Keratinocyte (primary cell): Measurements from ENCODE around the gene CKAP4.

ENCODE experiments used
- CTCF ChIP-seq, 3 experiments: IDR thresholded peaks in 1 of 3; conservative IDR thresholded peaks in 1 of 3; optimal IDR thresholded peaks in 1 of 3; 2 replicates in 2 of 3; 3 replicates in 1 of 3; pipeline versions ENCODE3 to v1.5.1; 2011; ENCODE audit warnings: low read length in 3 of 3, mild to moderate bottlenecking in 3 of 3, moderate library complexity in 2 of 3, control low read depth in 1 of 3, inconsistent platforms in 1 of 3; ENCODE audit not compliant: insufficient read depth in 2 of 3; ENCODE audit errors: extremely low read depth in 1 of 3
- EZH2 ChIP-seq: IDR thresholded peaks from one replicate; pipeline ENCODE4 v1.6.1; 2012; ENCODE audit warnings: inconsistent platforms, mild to moderate bottlenecking, low read length, moderate library complexity

DNA sequence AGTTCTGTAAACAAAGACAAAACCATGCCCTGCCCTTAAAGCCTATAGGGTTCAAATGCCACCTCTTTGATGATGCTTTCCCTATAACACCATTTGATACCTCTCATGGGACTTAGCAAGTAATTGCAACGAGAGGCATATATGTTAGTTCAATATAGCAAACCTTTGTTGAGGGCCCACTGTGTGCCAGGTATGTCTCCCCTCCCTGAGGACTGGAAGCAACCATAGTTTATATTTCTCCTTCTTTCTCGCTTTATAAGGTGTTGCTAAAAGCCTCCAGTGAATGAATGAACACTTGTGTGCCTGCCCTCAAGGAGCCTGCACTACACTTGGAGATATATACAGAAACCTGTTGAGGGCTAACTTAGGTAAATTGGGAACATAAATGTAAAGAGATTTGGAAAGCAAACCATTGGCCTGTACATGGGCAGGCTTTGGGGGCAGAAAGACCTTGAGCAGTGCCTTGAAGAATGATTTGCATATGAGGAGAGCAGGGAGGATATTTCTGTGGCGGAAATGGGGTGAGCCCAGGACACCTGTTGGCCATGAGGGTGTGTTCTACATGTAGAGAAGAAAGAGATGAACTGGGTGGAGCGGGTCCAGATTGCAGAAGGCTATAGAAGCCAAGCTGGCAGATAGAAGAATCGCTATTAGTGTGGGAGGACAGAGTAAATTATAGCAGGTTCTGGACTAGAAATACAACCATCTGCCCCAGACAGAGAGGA is 1.8 kb upstream of the CKAP4 start:
- TF ChIP-seq CTCF (optimal IDR thresholded peaks at IDR 0.05 in 1 of 3, IDR thresholded peaks at IDR 0.05 in 1 of 3, conservative IDR thresholded peaks at IDR 0.05 in 1 of 3; ENCODE audit: extremely low read depth in 1 of 3, insufficient read depth in 2 of 3, low read length in 3 of 3) (no peak), EZH2 (no peak)
